ENCODE results near the gene SNAI3. TPM values are rescaled to one million over a fixed set of nuclear protein-coding genes. Genes with fewer than 3 reads are reported as not detected.

The SNAI3 gene
- polyA plus RNA-seq, 1 donor from 2014 or later = not detected

DNA sequence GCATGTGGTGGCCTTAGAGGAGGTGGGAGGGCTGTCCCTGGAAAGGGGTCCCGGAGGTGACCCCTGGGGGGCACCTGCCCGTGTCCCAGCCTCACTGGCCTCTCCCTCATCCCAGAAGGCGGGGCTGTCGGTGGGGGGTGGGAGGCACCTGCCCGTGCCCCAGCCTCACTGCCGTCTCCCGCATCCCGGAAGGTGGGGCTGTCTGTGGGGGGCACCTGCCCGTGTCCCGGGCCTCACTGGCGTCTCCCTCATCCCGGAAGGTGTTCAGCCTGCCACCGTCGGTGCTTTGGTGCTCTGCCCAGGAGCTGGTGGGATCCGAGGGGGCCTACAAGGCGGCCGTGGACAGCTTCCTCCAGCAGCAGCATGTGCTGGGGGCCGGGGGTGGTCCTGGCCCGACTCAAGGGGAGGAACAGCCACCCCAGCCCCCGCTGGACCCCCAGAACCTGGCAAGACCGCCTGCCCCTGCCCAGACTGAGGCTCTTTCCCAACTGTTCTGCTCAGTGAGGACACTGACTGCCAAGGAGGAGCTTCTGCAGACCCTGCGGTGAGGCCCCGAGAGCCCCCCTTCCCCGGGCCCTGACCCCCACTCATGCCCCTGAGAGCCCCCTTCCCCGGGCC is 26.2 kb upstream of the SNAI3 start:
- Histone ChIP-seq H3F3A (ENCODE audit: insufficient read depth, low read length, poor library complexity, severe bottlenecking) (no peaks in the 10 kb centered on the region), H3K9ac (ENCODE audit: low read length) (no peak overlapping the region), H3K9me3 (ENCODE audit: low read length) (no peaks in the 10 kb centered on the region), H3K27me3 (ENCODE audit: insufficient read depth, low read depth, low read length) (no peaks in the 10 kb centered on the region), H3K79me2 (replicated peaks; ENCODE audit: insufficient read depth, low read length) (peaks cover under 1% of the 10 kb centered on the region), H3K9me2 (ENCODE audit: insufficient read depth, low read length) (no peaks in the 10 kb centered on the region), H2AFZ (ENCODE audit: low read depth, low read length) (no peak overlapping the region), H4K20me1 (ENCODE audit: insufficient read depth) (no peaks in the 10 kb centered on the region), H3K36me3 (ENCODE audit: insufficient read depth, low read length) (no peaks in the 10 kb centered on the region), H3K4me2 (ENCODE audit: low read length) (no peak overlapping the region), H3K27ac (ENCODE audit: low read length) (no peak overlapping the region), H3K4me3 (ENCODE audit: low read length) (no peak overlapping the region)
- TF ChIP-seq EP300 (conservative IDR thresholded peaks at IDR 0.05; ENCODE audit: poor library complexity, severe bottlenecking) (no peak), SMC3 (conservative IDR thresholded peaks at IDR 0.05; ENCODE audit: poor library complexity) (no peak)
- TF ChIP-seq, protein P1, sequence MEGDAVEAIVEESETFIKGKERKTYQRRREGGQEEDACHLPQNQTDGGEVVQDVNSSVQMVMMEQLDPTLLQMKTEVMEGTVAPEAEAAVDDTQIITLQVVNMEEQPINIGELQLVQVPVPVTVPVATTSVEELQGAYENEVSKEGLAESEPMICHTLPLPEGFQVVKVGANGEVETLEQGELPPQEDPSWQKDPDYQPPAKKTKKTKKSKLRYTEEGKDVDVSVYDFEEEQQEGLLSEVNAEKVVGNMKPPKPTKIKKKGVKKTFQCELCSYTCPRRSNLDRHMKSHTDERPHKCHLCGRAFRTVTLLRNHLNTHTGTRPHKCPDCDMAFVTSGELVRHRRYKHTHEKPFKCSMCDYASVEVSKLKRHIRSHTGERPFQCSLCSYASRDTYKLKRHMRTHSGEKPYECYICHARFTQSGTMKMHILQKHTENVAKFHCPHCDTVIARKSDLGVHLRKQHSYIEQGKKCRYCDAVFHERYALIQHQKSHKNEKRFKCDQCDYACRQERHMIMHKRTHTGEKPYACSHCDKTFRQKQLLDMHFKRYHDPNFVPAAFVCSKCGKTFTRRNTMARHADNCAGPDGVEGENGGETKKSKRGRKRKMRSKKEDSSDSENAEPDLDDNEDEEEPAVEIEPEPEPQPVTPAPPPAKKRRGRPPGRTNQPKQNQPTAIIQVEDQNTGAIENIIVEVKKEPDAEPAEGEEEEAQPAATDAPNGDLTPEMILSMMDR (IDR thresholded peaks at IDR 0.05; ENCODE audit: poor library complexity, severe bottlenecking) = no peak
- TF ChIP-seq, protein P2, sequence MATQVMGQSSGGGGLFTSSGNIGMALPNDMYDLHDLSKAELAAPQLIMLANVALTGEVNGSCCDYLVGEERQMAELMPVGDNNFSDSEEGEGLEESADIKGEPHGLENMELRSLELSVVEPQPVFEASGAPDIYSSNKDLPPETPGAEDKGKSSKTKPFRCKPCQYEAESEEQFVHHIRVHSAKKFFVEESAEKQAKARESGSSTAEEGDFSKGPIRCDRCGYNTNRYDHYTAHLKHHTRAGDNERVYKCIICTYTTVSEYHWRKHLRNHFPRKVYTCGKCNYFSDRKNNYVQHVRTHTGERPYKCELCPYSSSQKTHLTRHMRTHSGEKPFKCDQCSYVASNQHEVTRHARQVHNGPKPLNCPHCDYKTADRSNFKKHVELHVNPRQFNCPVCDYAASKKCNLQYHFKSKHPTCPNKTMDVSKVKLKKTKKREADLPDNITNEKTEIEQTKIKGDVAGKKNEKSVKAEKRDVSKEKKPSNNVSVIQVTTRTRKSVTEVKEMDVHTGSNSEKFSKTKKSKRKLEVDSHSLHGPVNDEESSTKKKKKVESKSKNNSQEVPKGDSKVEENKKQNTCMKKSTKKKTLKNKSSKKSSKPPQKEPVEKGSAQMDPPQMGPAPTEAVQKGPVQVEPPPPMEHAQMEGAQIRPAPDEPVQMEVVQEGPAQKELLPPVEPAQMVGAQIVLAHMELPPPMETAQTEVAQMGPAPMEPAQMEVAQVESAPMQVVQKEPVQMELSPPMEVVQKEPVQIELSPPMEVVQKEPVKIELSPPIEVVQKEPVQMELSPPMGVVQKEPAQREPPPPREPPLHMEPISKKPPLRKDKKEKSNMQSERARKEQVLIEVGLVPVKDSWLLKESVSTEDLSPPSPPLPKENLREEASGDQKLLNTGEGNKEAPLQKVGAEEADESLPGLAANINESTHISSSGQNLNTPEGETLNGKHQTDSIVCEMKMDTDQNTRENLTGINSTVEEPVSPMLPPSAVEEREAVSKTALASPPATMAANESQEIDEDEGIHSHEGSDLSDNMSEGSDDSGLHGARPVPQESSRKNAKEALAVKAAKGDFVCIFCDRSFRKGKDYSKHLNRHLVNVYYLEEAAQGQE (IDR thresholded peaks at IDR 0.05; ENCODE audit: borderline replicate concordance) = no peak

DNA sequence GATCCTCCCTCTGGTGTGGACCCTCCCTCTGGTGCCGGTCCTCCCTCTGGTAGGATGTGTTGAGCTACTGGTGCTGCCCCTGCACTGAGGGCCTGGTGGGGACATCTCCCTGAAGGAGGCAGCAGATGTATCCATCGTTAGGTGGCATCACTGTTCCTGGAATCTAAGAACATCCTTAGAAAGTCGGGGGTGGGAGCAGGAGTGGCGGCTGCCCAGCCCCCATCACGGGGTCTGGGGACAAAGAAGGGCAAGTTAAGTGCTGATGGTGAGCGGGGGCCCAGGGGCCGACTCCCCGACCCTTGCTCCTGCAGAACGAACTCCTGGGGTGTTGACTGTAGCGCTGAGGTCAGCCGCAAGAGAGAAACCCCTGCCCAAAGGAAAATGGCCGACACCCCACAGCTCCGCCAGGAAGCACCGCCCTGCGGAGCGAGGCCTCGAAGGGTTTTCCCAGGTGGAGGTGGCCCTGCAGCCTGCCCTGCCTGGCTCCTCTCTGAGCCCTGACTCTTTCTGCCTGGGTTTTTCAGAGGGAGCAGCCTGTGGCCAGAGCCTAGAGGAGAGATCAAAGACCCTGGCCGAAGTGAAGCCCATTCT is 25.5 kb upstream of the SNAI3 start:
- Histone ChIP-seq H3K9me2 (ENCODE audit: insufficient read depth, low read length) (no peaks in the 10 kb centered on the region), H3F3A (ENCODE audit: insufficient read depth, low read length, poor library complexity, severe bottlenecking) (no peaks in the 10 kb centered on the region), H3K27me3 (ENCODE audit: insufficient read depth, low read depth, low read length) (no peaks in the 10 kb centered on the region), H3K79me2 (replicated peaks; ENCODE audit: insufficient read depth, low read length) (peaks cover 6% of the 10 kb centered on the region), H3K27ac (ENCODE audit: low read length) (no peak overlapping the region), H4K20me1 (ENCODE audit: insufficient read depth) (no peaks in the 10 kb centered on the region), H3K4me2 (ENCODE audit: low read length) (no peak overlapping the region), H3K9ac (ENCODE audit: low read length) (no peak overlapping the region), H2AFZ (ENCODE audit: low read depth, low read length) (no peak overlapping the region), H3K4me3 (ENCODE audit: low read length) (no peak overlapping the region), H3K9me3 (ENCODE audit: low read length) (no peaks in the 10 kb centered on the region), H3K36me3 (ENCODE audit: insufficient read depth, low read length) (no peaks in the 10 kb centered on the region)
- no peak for TF ChIP-seq RAD21 (conservative IDR thresholded peaks at IDR 0.05)
- TF ChIP-seq MXI1 (conservative IDR thresholded peaks at IDR 0.05; ENCODE audit: poor library complexity, severe bottlenecking) = no peak
- TF ChIP-seq POLR2AphosphoS5 (IDR thresholded peaks at IDR 0.05) = no peak
- TF ChIP-seq SMC3 (conservative IDR thresholded peaks at IDR 0.05; ENCODE audit: poor library complexity) = no peak
- no peak for TF ChIP-seq EP300 (conservative IDR thresholded peaks at IDR 0.05; ENCODE audit: poor library complexity, severe bottlenecking)
- TF ChIP-seq, protein P2 (IDR thresholded peaks at IDR 0.05; ENCODE audit: borderline replicate concordance) = no peak
- TF ChIP-seq EZH2 (IDR thresholded peaks at IDR 0.05; ENCODE audit: borderline replicate concordance, insufficient read depth, low read length, poor library complexity, severe bottlenecking) = no peak
- TF ChIP-seq, protein P1 (IDR thresholded peaks at IDR 0.05; ENCODE audit: poor library complexity, severe bottlenecking) = no peak
- TF ChIP-seq TAF1 (IDR thresholded peaks at IDR 0.05; ENCODE audit: low read depth) = no peak
